ENCODE data around the gene PDIA5. TPM values are rescaled to one million over a fixed set of nuclear protein-coding genes. Genes with fewer than 3 reads are reported as not detected.
A peak's percentile ranks its signal among the peaks of the same experiment; 100 is the strongest.

The PDIA5 gene
- total and polyA plus RNA-seq, 4 donors = 36.8 to 94.6 (median 63.3) TPM

GRCh38 chr3:123141276-123141675 lies 74.5 kb downstream of the PDIA5 start:
- DNase-seq (ENCODE audit: low spot score) = no peak
- Histone ChIP-seq H3K9me3 (ENCODE audit: control insufficient read depth in 4 of 4, low read length in 3 of 4) (no peaks in the 10 kb centered on the region), H3K27ac (ENCODE audit: low read depth in 1 of 2, low read length in 2 of 2) (no peak overlapping the region), H3K9ac (ENCODE audit: low read depth in 1 of 2, low read length in 2 of 2) (no peak overlapping the region), H3K36me3 (ENCODE audit: control insufficient read depth in 4 of 4, insufficient read depth in 3 of 4, low read depth in 1 of 4, low read length in 3 of 4) (peaks cover 21 to 54% (median 35%) of the 10 kb centered on the region in 4 donors), H3K4me1 (ENCODE audit: control insufficient read depth in 4 of 4, insufficient read depth in 4 of 4, low read length in 3 of 4) (peaks cover 0 to 7% (median 0%) of the 10 kb centered on the region in 4 donors), H3K4me3 (ENCODE audit: low read depth in 1 of 3, low read length in 3 of 3) (no peak overlapping the region), H3K27me3 (ENCODE audit: control insufficient read depth in 4 of 4, insufficient read depth in 4 of 4, low read length in 3 of 4) (no peaks in the 10 kb centered on the region)
- TF ChIP-seq EGR1 (IDR thresholded peaks at IDR 0.05; ENCODE audit: low read depth in 2 of 2) = no peak
- no peak for TF ChIP-seq YY1 (IDR thresholded peaks at IDR 0.05)
- WGBS = 97% methylated on average over 5 of the region's 5 CpGs

GRCh38 chr3:123143669-123144411 lies 77.0 kb downstream of the PDIA5 start:
- H3K36me3 ChIP-seq (ENCODE audit: control insufficient read depth in 4 of 4, insufficient read depth in 3 of 4, low read depth in 1 of 4, low read length in 3 of 4) = peaks cover 25 to 63% (median 46%) of the 10 kb centered on the region in 4 donors
- H3K9ac ChIP-seq (ENCODE audit: low read depth in 1 of 2, low read length in 2 of 2) = no peak overlapping the region
- no peaks in the 10 kb centered on the region for H3K27me3 ChIP-seq (ENCODE audit: control insufficient read depth in 4 of 4, insufficient read depth in 4 of 4, low read length in 3 of 4)
- DNase-seq (ENCODE audit: low spot score) = no peak
- H3K27ac ChIP-seq (ENCODE audit: low read depth in 1 of 2, low read length in 2 of 2) = no peak overlapping the region
- H3K4me3 ChIP-seq (ENCODE audit: low read depth in 1 of 3, low read length in 3 of 3) = no peak overlapping the region
- TF ChIP-seq FOXA1 (IDR thresholded peaks at IDR 0.05) (no peak), RXRA (IDR thresholded peaks at IDR 0.05) (peak; percentile 65 to 77), HNF4G (IDR thresholded peaks at IDR 0.05) (no peak), RAD21 (IDR thresholded peaks at IDR 0.05) (peak in 1 of 2 donors; percentile 29), TAF1 (conservative IDR thresholded peaks at IDR 0.05) (no peak), SP1 (IDR thresholded peaks at IDR 0.05) (peak; percentile 13), CTCF (IDR thresholded peaks at IDR 0.05; ENCODE audit: low read depth, low read length, missing input control) (no peak), HNF4A (conservative IDR thresholded peaks at IDR 0.05) (peak in 1 of 2 donors; percentile 6)
- no peaks in the 10 kb centered on the region for H3K9me3 ChIP-seq (ENCODE audit: control insufficient read depth in 4 of 4, low read length in 3 of 4)
- WGBS = 73% methylated on average over 10 of the region's 10 CpGs
- H3K4me1 ChIP-seq (ENCODE audit: control insufficient read depth in 4 of 4, insufficient read depth in 4 of 4, low read length in 3 of 4) = peaks cover 0 to 7% (median 0%) of the 10 kb centered on the region in 4 donors

- H3K9ac ChIP-seq (ENCODE audit: low read depth in 1 of 2, low read length in 2 of 2) = no peak overlapping the region
- H3K9me3 ChIP-seq (ENCODE audit: control insufficient read depth in 4 of 4, low read length in 3 of 4) = no peaks in the 10 kb centered on the region
- no peak overlapping the region for H3K4me3 ChIP-seq (ENCODE audit: low read depth in 1 of 3, low read length in 3 of 3)
- no peak for DNase-seq (ENCODE audit: low spot score)
- H3K27ac ChIP-seq (ENCODE audit: low read depth in 1 of 2, low read length in 2 of 2) = no peak overlapping the region
- H3K4me1 ChIP-seq (ENCODE audit: control insufficient read depth in 4 of 4, insufficient read depth in 4 of 4, low read length in 3 of 4) = peaks cover 0 to 11% (median 3%) of the 10 kb centered on the region in 4 donors
- H3K36me3 ChIP-seq (ENCODE audit: control insufficient read depth in 4 of 4, insufficient read depth in 3 of 4, low read depth in 1 of 4, low read length in 3 of 4) = peaks cover 27 to 78% (median 50%) of the 10 kb centered on the region in 4 donors
- TF ChIP-seq, protein P1, sequence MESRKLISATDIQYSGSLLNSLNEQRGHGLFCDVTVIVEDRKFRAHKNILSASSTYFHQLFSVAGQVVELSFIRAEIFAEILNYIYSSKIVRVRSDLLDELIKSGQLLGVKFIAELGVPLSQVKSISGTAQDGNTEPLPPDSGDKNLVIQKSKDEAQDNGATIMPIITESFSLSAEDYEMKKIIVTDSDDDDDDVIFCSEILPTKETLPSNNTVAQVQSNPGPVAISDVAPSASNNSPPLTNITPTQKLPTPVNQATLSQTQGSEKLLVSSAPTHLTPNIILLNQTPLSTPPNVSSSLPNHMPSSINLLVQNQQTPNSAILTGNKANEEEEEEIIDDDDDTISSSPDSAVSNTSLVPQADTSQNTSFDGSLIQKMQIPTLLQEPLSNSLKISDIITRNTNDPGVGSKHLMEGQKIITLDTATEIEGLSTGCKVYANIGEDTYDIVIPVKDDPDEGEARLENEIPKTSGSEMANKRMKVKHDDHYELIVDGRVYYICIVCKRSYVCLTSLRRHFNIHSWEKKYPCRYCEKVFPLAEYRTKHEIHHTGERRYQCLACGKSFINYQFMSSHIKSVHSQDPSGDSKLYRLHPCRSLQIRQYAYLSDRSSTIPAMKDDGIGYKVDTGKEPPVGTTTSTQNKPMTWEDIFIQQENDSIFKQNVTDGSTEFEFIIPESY (IDR thresholded peaks at IDR 0.05) = no peak
- no peak for TF ChIP-seq CTCF (IDR thresholded peaks at IDR 0.05; ENCODE audit: low read depth, low read length, missing input control)
- no peak for TF ChIP-seq EGR1 (IDR thresholded peaks at IDR 0.05; ENCODE audit: low read depth in 2 of 2)
- no peak for TF ChIP-seq MAX (IDR thresholded peaks at IDR 0.05)
- TF ChIP-seq HNF4G (IDR thresholded peaks at IDR 0.05) = no peak
- no peak for TF ChIP-seq YY1 (IDR thresholded peaks at IDR 0.05)
- no peak for TF ChIP-seq SP1 (IDR thresholded peaks at IDR 0.05)
- TF ChIP-seq FOXA2 (IDR thresholded peaks at IDR 0.05) = no peak
- no peak for TF ChIP-seq REST (IDR thresholded peaks at IDR 0.05)
- TF ChIP-seq TAF1 (conservative IDR thresholded peaks at IDR 0.05) = no peak
- no peaks in the 10 kb centered on the region for H3K27me3 ChIP-seq (ENCODE audit: control insufficient read depth in 4 of 4, insufficient read depth in 4 of 4, low read length in 3 of 4)
- WGBS = 98% methylated on average over 10 of the region's 10 CpGs
These were observed 81.1 kb downstream of the PDIA5 start for GRCh38 chr3:123147754-123148535.
